Stimulated activated naive B cell treated with anti-CD40 and anti-IgM and Interleukin-4, amounts not matched to agents 10 μg/mL and 1 μg/mL and 100 μg/mL, for 72 hours (primary cell): ENCODE measurements around the gene PDCD6IP.
A peak's percentile ranks its signal among the peaks of the same experiment; 100 is the strongest.
"Not testable (repeated sequence)": the region's sequence is repeated elsewhere in the genome, so short reads cannot be mapped to it uniquely, and the experiment has no call there.

Source experiments
- ATAC-seq, 2 donors: fragments of 150-1000 bp; cut with Tn5 transposase; replicated peaks; 2 replicates each; pipeline ENCODE4 v1.10.0; 2021; ENCODE audit warnings: moderate library complexity in 1 of 2
- DNase-seq: peaks from one replicate; pipeline ENCODE4 v3.0.0; 2021
- H3K27ac Mint-ChIP-seq: one replicate; pipeline ENCODE4 v1.8.0; 2022; ENCODE audit warnings: mild to moderate bottlenecking, mixed read lengths
- H3K27me3 Mint-ChIP-seq, 2 donors: one replicate each; pipeline ENCODE4 v1.8.0; 2022; ENCODE audit warnings: mixed read lengths in 2 of 2
- H3K36me3 Mint-ChIP-seq, 2 donors: one replicate each; pipeline ENCODE4 v1.8.0; 2022; ENCODE audit warnings: mixed read lengths in 2 of 2, mild to moderate bottlenecking in 1 of 2
- H3K4me1 Mint-ChIP-seq, 2 donors: one replicate each; pipeline ENCODE4 v1.8.0; 2022; ENCODE audit warnings: mixed read lengths in 2 of 2, mild to moderate bottlenecking in 1 of 2
- H3K4me3 Mint-ChIP-seq, 2 donors: one replicate each; pipeline ENCODE4 v1.8.0; 2022; ENCODE audit warnings: mild to moderate bottlenecking in 2 of 2, mixed read lengths in 2 of 2, moderate library complexity in 1 of 2
- H3K9me3 Mint-ChIP-seq, 2 donors: one replicate each; pipeline ENCODE4 v1.8.0; 2022; ENCODE audit warnings: mixed read lengths in 2 of 2, mild to moderate bottlenecking in 1 of 2

The PDCD6IP gene

GRCh38 chr3:33850599-33850998, 52.2 kb downstream of the PDCD6IP start:
- not testable (repeated sequence) for H3K9me3 Mint-ChIP-seq, H3K27ac Mint-ChIP-seq, ATAC-seq, H3K4me1 Mint-ChIP-seq, H3K4me3 Mint-ChIP-seq, DNase-seq, H3K27me3 Mint-ChIP-seq
- H3K36me3 Mint-ChIP-seq = peaks cover 44 to 54% of the 10 kb centered on the region in 2 donors

- ATAC-seq = peak in 1 of 2 donors; percentile 34
- H3K9me3 Mint-ChIP-seq, DNase-seq, H3K27me3 Mint-ChIP-seq, H3K4me1 Mint-ChIP-seq, H3K4me3 Mint-ChIP-seq: not testable (repeated sequence)
- H3K36me3 Mint-ChIP-seq = peaks cover 52 to 59% of the 10 kb centered on the region in 2 donors
- peak overlapping the region; percentile 39 for H3K27ac Mint-ChIP-seq
These were observed 57.0 kb downstream of the PDCD6IP start for GRCh38 chr3:33855407-33855806.

GRCh38 chr3:33855884-33856546, 57.6 kb downstream of the PDCD6IP start:
- DNase-seq = no peak
- Mint-ChIP-seq H3K27ac (peak overlapping the region; percentile 1), H3K9me3 (no peaks in the 10 kb centered on the region), H3K4me1 (peaks cover 2 to 5% of the 10 kb centered on the region in 2 donors), H3K4me3 (no peak overlapping the region), H3K36me3 (peaks cover 47 to 55% of the 10 kb centered on the region in 2 donors), H3K27me3 (no peaks in the 10 kb centered on the region)
- no peak for ATAC-seq

- H3K27me3 Mint-ChIP-seq, ATAC-seq, H3K4me1 Mint-ChIP-seq, H3K27ac Mint-ChIP-seq, DNase-seq, H3K9me3 Mint-ChIP-seq, H3K4me3 Mint-ChIP-seq: not testable (repeated sequence)
- peaks cover 44 to 55% of the 10 kb centered on the region in 2 donors for H3K36me3 Mint-ChIP-seq
These were observed 59.3 kb downstream of the PDCD6IP start for GRCh38 chr3:33857701-33858100.

GRCh38 chr3:33858131-33858530, 59.7 kb downstream of the PDCD6IP start:
- ATAC-seq (no peak), DNase-seq (no peak)
- Mint-ChIP-seq H3K4me3 (no peak overlapping the region), H3K4me1 (peaks cover 2 to 5% of the 10 kb centered on the region in 2 donors), H3K27ac (no peak overlapping the region), H3K27me3 (no peaks in the 10 kb centered on the region), H3K36me3 (peaks cover 41 to 53% of the 10 kb centered on the region in 2 donors), H3K9me3 (no peaks in the 10 kb centered on the region)

- Mint-ChIP-seq H3K36me3 (peaks cover 40 to 55% of the 10 kb centered on the region in 2 donors), H3K4me1 (peaks cover 0 to 5% of the 10 kb centered on the region in 2 donors), H3K9me3 (no peaks in the 10 kb centered on the region), H3K4me3 (no peak overlapping the region), H3K27me3 (no peaks in the 10 kb centered on the region), H3K27ac (no peak overlapping the region)
- ATAC-seq (no peak), DNase-seq (no peak)
These were observed 62.1 kb downstream of the PDCD6IP start for GRCh38 chr3:33860373-33861050.

- Mint-ChIP-seq H3K27ac (no peak overlapping the region), H3K36me3 (peaks cover 19 to 50% of the 10 kb centered on the region in 2 donors), H3K4me1 (no peaks in the 10 kb centered on the region), H3K9me3 (no peaks in the 10 kb centered on the region), H3K4me3 (no peak overlapping the region), H3K27me3 (no peaks in the 10 kb centered on the region)
- no peak for ATAC-seq
- DNase-seq = no peak
These were observed 66.7 kb downstream of the PDCD6IP start for GRCh38 chr3:33865133-33865532.

GRCh38 chr3:33868309-33868708, 69.9 kb downstream of the PDCD6IP start:
- H3K4me1 Mint-ChIP-seq = no peaks in the 10 kb centered on the region
- H3K4me3 Mint-ChIP-seq = no peak overlapping the region
- DNase-seq (no peak), ATAC-seq (no peak)
- no peaks in the 10 kb centered on the region for H3K27me3 Mint-ChIP-seq
- H3K36me3 Mint-ChIP-seq = peaks cover 20 to 48% of the 10 kb centered on the region in 2 donors
- H3K27ac Mint-ChIP-seq = no peak overlapping the region
- no peaks in the 10 kb centered on the region for H3K9me3 Mint-ChIP-seq

- H3K4me3 Mint-ChIP-seq = no peak overlapping the region
- ATAC-seq = no peak
- H3K9me3 Mint-ChIP-seq = no peaks in the 10 kb centered on the region
- H3K4me1 Mint-ChIP-seq = no peaks in the 10 kb centered on the region
- peaks cover 13 to 46% of the 10 kb centered on the region in 2 donors for H3K36me3 Mint-ChIP-seq
- no peak for DNase-seq
- no peaks in the 10 kb centered on the region for H3K27me3 Mint-ChIP-seq
- no peak overlapping the region for H3K27ac Mint-ChIP-seq
These were observed 71.5 kb downstream of the PDCD6IP start for GRCh38 chr3:33869977-33870376.

- DNase-seq (no peak), ATAC-seq (no peak)
- Mint-ChIP-seq H3K4me3 (no peak overlapping the region), H3K27me3 (no peaks in the 10 kb centered on the region), H3K36me3 (peaks cover 8 to 24% of the 10 kb centered on the region in 2 donors), H3K27ac (no peak overlapping the region), H3K4me1 (peaks cover 0 to 1% of the 10 kb centered on the region in 2 donors), H3K9me3 (no peaks in the 10 kb centered on the region)
These were observed 76.4 kb downstream of the PDCD6IP start for GRCh38 chr3:33874815-33875214.

- ATAC-seq (no peak), DNase-seq (no peak)
- Mint-ChIP-seq H3K36me3 (peaks cover 4 to 19% of the 10 kb centered on the region in 2 donors), H3K27me3 (no peaks in the 10 kb centered on the region), H3K4me1 (peaks cover 0 to 1% of the 10 kb centered on the region in 2 donors), H3K4me3 (no peak overlapping the region), H3K9me3 (no peaks in the 10 kb centered on the region), H3K27ac (no peak overlapping the region)
These were observed 77.2 kb downstream of the PDCD6IP start for GRCh38 chr3:33875680-33876079.

- Mint-ChIP-seq H3K27ac (no peak overlapping the region), H3K36me3 (peaks cover 4 to 19% of the 10 kb centered on the region in 2 donors), H3K27me3 (no peaks in the 10 kb centered on the region), H3K4me3 (no peak overlapping the region), H3K4me1 (peaks cover 0 to 1% of the 10 kb centered on the region in 2 donors), H3K9me3 (no peaks in the 10 kb centered on the region)
- no peak for DNase-seq
- no peak for ATAC-seq
These were observed 78.8 kb downstream of the PDCD6IP start for GRCh38 chr3:33877187-33877586.

- Mint-ChIP-seq H3K27ac (no peak overlapping the region), H3K27me3 (no peaks in the 10 kb centered on the region), H3K4me3 (no peak overlapping the region), H3K4me1 (peaks cover 1 to 4% of the 10 kb centered on the region in 2 donors), H3K9me3 (no peaks in the 10 kb centered on the region), H3K36me3 (peaks cover 0 to 7% of the 10 kb centered on the region in 2 donors)
- no peak for ATAC-seq
- DNase-seq = no peak
These were observed 81.1 kb downstream of the PDCD6IP start for GRCh38 chr3:33879540-33879939.

GRCh38 chr3:33881156-33882064, 83.0 kb downstream of the PDCD6IP start:
- no peak overlapping the region for H3K27ac Mint-ChIP-seq
- H3K27me3 Mint-ChIP-seq = no peaks in the 10 kb centered on the region
- H3K4me1 Mint-ChIP-seq = peaks cover 1 to 4% of the 10 kb centered on the region in 2 donors
- H3K9me3 Mint-ChIP-seq = no peaks in the 10 kb centered on the region
- no peak overlapping the region for H3K4me3 Mint-ChIP-seq
- peaks cover 0 to 3% of the 10 kb centered on the region in 2 donors for H3K36me3 Mint-ChIP-seq
- DNase-seq (no peak), ATAC-seq (no peak)
